Activated CD8-positive, alpha-beta T cell treated with anti-CD3 and anti-CD28 coated beads, Interleukin-2, amount 10 ng/mL, durations not matched to agents 7 days and 5 days (primary cell): ENCODE data around the gene IFNA14. TPM values are rescaled to one million over a fixed set of nuclear protein-coding genes. Genes with fewer than 3 reads are reported as not detected.
"Not testable (repeated sequence)": the region's sequence is repeated elsewhere in the genome, so short reads cannot be mapped to it uniquely, and the experiment has no call there.

Source experiments
- ATAC-seq: fragments of 150-1000 bp; cut with Tn5 transposase; one replicate; pipeline ENCODE4 v1.10.0; 2021; ENCODE audit warnings: moderate library complexity
- CTCF ChIA-PET: fragments of 350-600 bp; sonication (Branson Sonifier 250); formaldehyde crosslinking; loops from one replicate; lab custom pipeline; 2021; ENCODE audit warnings: antibody characterized with exemption; lab: Charles Lee
- POLR2A ChIA-PET: fragments of 350-600 bp; sonication (Branson Sonifier 250); formaldehyde crosslinking; loops from one replicate; lab custom pipeline; 2021; ENCODE audit warnings: antibody characterized with exemption; lab: Charles Lee
- DNase-seq: peaks from one replicate; pipeline ENCODE4 v3.0.0-alpha.2; 2020
- H3K27ac Mint-ChIP-seq: one replicate; pipeline ENCODE4 v1.8.0; 2021; ENCODE audit warnings: mild to moderate bottlenecking, mixed read lengths
- H3K27me3 Mint-ChIP-seq: one replicate; pipeline ENCODE4 v1.8.0; 2021; ENCODE audit warnings: low read depth, mixed read lengths
- H3K36me3 Mint-ChIP-seq: one replicate; pipeline ENCODE4 v1.8.0; 2021; ENCODE audit warnings: low read depth, mixed read lengths
- H3K4me1 Mint-ChIP-seq: one replicate; pipeline ENCODE4 v1.8.0; 2021; ENCODE audit warnings: low read depth, mixed read lengths
- H3K4me3 Mint-ChIP-seq: one replicate; pipeline ENCODE4 v1.8.0; 2021; ENCODE audit warnings: mild to moderate bottlenecking, mixed read lengths
- H3K9me3 Mint-ChIP-seq: one replicate; pipeline ENCODE4 v1.8.0; 2022; ENCODE audit warnings: mixed read lengths; ENCODE audit not compliant: insufficient read depth
- total RNA-seq, 2 experiments: library from RNA; stranded (reverse); gene quantifications; one replicate each; pipeline ENCODE4 v1.2.3, GENCODE V29; 2021

The IFNA14 gene
- total RNA-seq, 2 experiments from 2014 or later, result not detected

DNA sequence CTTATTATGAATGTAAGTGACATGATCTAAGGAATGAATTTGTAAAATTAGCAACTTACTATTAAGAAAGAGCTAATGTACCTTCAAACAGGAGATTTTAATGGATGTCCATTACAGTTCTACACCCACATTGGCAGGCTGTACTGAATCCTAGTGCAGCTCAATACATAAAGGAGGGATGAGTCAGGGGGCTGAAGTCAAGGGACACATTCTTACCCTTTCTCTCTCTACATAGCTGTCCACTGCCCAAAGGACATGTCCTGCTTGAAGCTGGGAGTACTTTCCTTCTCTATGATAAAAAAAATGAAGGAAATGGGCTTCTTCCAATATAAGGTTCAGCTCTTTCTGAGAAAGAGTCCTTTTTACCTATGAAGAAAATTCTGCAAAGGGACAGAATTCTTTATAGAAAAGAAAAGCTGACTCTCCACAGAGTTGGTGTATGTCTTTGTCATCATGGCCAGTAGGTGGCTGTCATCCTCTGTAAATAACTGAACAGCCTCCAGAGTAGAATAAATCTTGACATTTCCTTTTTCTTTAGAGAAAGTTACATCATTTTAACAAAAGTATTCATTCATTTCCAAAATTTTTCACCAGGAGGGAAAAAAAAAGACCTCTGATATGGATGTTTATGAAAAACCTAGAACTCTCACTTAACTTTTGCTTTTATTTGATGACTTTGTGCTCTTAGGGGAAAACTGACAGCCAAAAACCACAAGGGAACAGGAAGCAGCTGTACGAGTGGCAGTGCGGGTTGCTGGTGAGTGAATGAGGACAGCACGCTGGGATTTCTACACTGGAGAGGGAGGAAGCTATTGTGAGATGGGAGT is 13.1 kb upstream of the IFNA14 start:
- POLR2A ChIA-PET, result no interaction called here

DNA sequence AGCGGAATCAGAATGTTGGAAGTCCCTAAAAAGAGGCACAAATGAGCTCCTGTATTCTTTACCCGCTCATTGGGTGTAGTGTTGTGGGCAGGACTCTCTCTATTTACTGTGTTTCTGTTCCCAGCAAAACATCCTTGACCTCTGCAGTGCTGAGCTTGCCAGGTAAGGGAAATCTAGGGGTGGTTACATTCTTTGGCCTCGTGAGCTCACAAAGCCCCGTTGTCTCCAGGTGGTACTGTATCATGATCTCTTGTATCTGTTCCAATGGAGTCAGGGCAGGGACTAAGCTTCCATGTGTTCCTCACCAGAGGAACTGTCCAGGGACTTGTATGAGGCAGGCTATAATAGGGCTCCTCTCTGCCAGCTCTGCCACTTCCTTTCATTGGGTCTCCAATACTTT is 11.8 kb upstream of the IFNA14 start:
- POLR2A ChIA-PET, result no interaction called here
- no peak for DNase-seq
- Mint-ChIP-seq H3K36me3 (no peaks in the 10 kb centered on the region), H3K9me3 (no peaks in the 10 kb centered on the region), H3K27ac (no peak overlapping the region), H3K27me3 (peaks cover 33% of the 10 kb centered on the region), H3K4me1 (peaks cover 4% of the 10 kb centered on the region), H3K4me3 (no peak overlapping the region)
- no peak for ATAC-seq
- CTCF ChIA-PET, result interaction anchor here (0.5 to 4.3 kb wide), 10 partner anchors 9 to 144 kb away, joined by 3 to 24 read pairs (median 6); no protein-coding TSS in a partner anchor

More for the DNA sequence above, 13.1 kb upstream of the IFNA14 start:
- peaks cover 4% of the 10 kb centered on the region for H3K4me1 Mint-ChIP-seq
- H3K4me3 Mint-ChIP-seq, result no peak overlapping the region
- DNase-seq (peak; percentile 35), ATAC-seq (peak; percentile 84)
- peaks cover 43% of the 10 kb centered on the region for H3K27me3 Mint-ChIP-seq
- CTCF ChIA-PET, result interaction anchor here (0.8 to 4.3 kb wide), 22 partner anchors 10 to 538 kb away, joined by 3 to 24 read pairs (median 5); partner anchors contain the start of gene IFNA14
- H3K36me3 Mint-ChIP-seq, result no peaks in the 10 kb centered on the region
- H3K9me3 Mint-ChIP-seq, result no peaks in the 10 kb centered on the region
- H3K27ac Mint-ChIP-seq, result no peak overlapping the region

DNA sequence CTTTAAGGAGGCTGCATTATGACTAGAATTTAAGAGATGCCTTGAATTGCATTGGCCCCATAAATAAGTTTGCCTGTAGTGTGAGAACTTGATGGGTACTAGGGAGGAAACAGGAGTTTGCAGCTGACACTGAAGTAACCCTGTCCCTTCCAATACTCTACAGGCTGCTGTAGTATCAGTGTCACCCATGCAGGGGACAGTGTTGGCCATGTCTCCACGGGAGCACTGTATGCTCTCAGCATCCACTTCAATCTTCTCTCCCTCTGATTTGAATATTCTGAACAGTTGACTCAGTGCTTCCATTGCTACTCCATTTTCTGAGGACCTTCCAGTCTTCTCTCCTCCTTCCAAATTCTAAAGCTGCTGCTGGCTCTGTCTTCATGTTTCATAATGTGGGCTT is 11.4 kb upstream of the IFNA14 start:
- DNase-seq (no peak), ATAC-seq (no peak)
- peaks cover 30% of the 10 kb centered on the region for H3K27me3 Mint-ChIP-seq
- ChIA-PET POLR2A (no interaction called here), CTCF (interaction anchor here (0.8 to 4.3 kb wide), 8 partner anchors 10 to 144 kb away, joined by 3 to 24 read pairs (median 10); no protein-coding TSS in a partner anchor)
- no peak overlapping the region for H3K4me3 Mint-ChIP-seq
- H3K36me3 Mint-ChIP-seq, result no peaks in the 10 kb centered on the region
- no peaks in the 10 kb centered on the region for H3K9me3 Mint-ChIP-seq
- no peak overlapping the region for H3K27ac Mint-ChIP-seq
- H3K4me1 Mint-ChIP-seq, result peaks cover 4% of the 10 kb centered on the region

DNA sequence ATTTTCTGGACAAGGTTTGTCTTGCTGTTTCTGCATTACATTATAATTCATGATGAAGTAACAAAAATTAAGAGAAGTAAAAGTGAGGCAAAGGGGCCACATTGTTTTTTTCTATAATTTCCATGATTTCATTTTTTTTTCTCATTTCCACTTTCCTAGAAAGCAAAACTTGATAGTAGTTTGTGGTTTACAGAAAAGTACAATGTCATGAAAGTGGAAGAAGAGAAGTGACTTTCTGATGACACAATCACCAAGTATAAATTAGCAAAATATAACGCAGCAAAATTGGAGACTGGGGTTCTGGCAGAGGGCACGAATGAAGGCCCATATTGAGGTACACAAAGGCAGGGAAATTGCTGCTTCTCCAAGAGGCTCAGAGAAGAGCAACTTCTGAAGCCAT is 5.0 kb upstream of the IFNA14 start:
- ChIA-PET CTCF (no interaction called here), POLR2A (no interaction called here)
- Mint-ChIP-seq H3K27me3 (peaks cover 25% of the 10 kb centered on the region), H3K4me1 (peaks cover 7% of the 10 kb centered on the region), H3K27ac (no peak overlapping the region), H3K4me3 (no peak overlapping the region), H3K9me3 (no peaks in the 10 kb centered on the region), H3K36me3 (no peaks in the 10 kb centered on the region)
- ATAC-seq (no peak), DNase-seq (no peak)

DNA sequence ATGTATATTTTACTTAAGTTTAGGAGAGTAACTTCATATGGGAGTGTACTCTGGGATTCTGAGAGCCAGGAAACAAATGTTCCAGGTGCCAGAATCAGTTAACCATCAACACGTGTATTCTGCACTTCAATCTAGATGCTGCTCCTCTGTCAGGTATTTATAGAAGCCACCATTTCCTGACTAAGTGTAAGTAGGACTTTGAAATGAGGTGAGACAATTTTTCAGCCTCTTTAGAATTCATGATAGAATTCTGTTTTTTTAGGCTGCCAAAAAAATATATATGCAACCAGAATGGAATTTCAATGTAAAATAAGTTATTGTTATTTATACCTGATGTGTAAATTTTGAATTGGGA is 3.5 kb downstream of the IFNA14 start:
- H3K27ac Mint-ChIP-seq, H3K36me3 Mint-ChIP-seq, H3K4me1 Mint-ChIP-seq, DNase-seq, ATAC-seq, H3K9me3 Mint-ChIP-seq, H3K4me3 Mint-ChIP-seq: not testable (repeated sequence)
- ChIA-PET POLR2A (interaction anchor here (0.6 kb wide), 1 partner anchor 33 kb away, joined by 3 read pairs; no protein-coding TSS in a partner anchor), CTCF (interaction anchor here (0.7 to 3.3 kb wide), 51 partner anchors 10 to 697 kb away, joined by 3 to 24 read pairs (median 4); partner anchors contain the start of gene KLHL9)
- peaks cover 18% of the 10 kb centered on the region for H3K27me3 Mint-ChIP-seq

DNA sequence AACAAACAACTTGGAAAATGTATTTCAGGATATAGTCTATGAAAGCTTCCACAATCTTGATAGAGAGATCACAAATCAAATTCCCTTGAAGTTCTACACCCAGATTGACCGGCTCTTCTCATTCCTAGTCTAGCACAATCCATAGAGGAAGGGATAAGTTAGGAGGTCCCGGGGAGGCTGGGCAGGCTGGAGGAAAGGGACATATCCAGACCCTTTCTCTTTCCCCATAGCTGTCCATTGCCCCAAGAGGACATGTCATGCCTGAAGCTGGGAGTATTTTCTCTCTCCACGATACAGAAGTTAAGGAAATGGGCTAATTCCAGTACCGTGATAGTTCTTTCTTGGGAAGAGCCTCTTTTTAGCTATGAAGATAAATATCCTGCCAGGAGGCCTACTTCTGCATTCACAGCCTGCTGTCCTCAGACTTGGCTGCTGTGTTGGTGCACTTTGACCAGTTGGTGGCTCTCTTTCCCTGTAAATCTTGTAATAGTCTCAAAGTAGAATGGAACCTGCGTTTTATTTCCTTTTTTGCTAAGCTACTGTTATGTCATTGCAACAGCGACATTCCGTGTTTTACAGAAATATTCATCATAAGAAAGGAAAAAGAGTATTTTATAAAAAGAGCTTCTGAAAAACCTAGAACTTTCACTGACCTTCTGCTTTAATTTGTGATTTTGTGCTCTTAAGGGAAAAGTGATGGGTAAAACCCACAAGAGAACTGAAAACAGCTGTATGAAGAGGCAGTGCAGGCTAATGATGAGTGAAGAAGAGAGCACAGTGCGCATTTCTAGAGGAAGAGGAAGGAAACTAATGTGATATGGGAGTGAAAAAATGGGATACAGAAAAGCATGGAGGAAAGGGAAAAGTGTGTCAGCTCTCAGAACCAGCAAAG is 4.1 kb downstream of the IFNA14 start:
- not testable (repeated sequence) for H3K4me3 Mint-ChIP-seq, H3K9me3 Mint-ChIP-seq, H3K4me1 Mint-ChIP-seq, H3K36me3 Mint-ChIP-seq, H3K27ac Mint-ChIP-seq
- CTCF ChIA-PET, result interaction anchor here (0.6 to 3.3 kb wide), 56 partner anchors 10 to 1464 kb away, joined by 3 to 24 read pairs (median 4); partner anchors contain the start of gene KLHL9
- DNase-seq, result peak; percentile 54
- ATAC-seq, result peak; percentile 82
- POLR2A ChIA-PET, result interaction anchor here (0.6 kb wide), 1 partner anchor 32 kb away, joined by 3 read pairs; no protein-coding TSS in a partner anchor
- peaks cover 14% of the 10 kb centered on the region for H3K27me3 Mint-ChIP-seq

DNA sequence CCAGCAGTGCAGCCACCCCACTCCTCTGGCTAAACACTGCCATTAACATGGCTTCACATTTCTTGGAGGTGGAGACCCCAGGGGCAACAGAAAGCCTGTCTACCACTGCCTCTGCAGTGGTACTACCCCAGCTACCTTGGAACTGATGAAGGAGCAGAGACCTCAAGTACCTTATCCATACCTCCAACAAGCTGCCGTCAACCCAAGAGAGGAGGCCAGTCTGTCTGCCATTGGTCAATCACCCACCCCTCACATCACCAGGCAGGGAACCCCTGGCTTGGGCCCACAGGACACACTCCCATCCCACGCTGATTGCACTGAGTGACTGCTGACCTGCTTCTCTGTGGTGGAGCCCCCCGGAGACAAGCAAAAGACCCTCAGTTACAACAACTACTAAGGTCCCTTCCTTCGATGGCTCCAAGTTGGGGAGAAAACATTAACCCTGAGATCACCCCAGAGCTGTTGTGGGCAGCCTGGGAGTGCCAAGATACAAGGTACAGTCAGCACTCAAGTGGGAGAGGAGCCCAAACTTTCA is 5.6 kb downstream of the IFNA14 start:
- CTCF ChIA-PET, result interaction anchor here (1.0 to 3.3 kb wide), 5 partner anchors 18 to 222 kb away, joined by 3 to 24 read pairs (median 6); no protein-coding TSS in a partner anchor
- DNase-seq (no peak), ATAC-seq (no peak)
- H3K27ac Mint-ChIP-seq, result no peak overlapping the region
- H3K27me3 Mint-ChIP-seq, result peaks cover 13% of the 10 kb centered on the region
- H3K4me3 Mint-ChIP-seq, result no peak overlapping the region
- H3K36me3 Mint-ChIP-seq, result no peaks in the 10 kb centered on the region
- POLR2A ChIA-PET, result interaction anchor here (1.0 kb wide), 1 partner anchor 17 kb away, joined by 3 read pairs; no protein-coding TSS in a partner anchor
- H3K9me3 Mint-ChIP-seq, result no peaks in the 10 kb centered on the region
- H3K4me1 Mint-ChIP-seq, result peaks cover 10% of the 10 kb centered on the region

DNA sequence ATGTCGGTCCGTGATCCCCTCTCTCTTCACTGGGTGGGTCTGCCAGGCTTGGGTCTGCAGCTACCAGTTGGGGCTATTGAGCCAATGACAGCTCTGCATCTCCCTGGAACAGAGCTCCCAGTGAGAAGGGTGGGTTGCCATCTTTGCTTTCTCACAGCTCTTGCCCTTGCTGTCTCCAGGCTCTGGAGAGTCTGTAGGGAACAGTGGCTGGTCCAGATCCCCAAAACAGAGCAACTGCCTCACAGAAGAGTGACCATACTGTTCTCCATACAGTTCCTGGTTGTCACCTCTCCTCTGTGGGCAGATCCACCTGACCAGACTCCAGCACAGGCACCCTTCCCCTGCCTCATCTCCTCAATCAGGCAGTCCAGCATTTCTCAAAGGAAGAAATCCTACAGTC is 6.5 kb downstream of the IFNA14 start:
- Mint-ChIP-seq H3K27ac (no peak overlapping the region), H3K4me3 (no peak overlapping the region), H3K4me1 (peaks cover 10% of the 10 kb centered on the region), H3K36me3 (no peaks in the 10 kb centered on the region), H3K9me3 (no peaks in the 10 kb centered on the region), H3K27me3 (peaks cover 9% of the 10 kb centered on the region)
- ChIA-PET POLR2A (interaction anchor here (0.7 kb wide), 1 partner anchor 534 kb away, joined by 3 read pairs; no protein-coding TSS in a partner anchor), CTCF (interaction anchor here (1.5 to 3.3 kb wide), 2 partner anchors 19 to 38 kb away, joined by 5 to 24 read pairs; no protein-coding TSS in a partner anchor)
- no peak for DNase-seq
- ATAC-seq, result no peak

DNA sequence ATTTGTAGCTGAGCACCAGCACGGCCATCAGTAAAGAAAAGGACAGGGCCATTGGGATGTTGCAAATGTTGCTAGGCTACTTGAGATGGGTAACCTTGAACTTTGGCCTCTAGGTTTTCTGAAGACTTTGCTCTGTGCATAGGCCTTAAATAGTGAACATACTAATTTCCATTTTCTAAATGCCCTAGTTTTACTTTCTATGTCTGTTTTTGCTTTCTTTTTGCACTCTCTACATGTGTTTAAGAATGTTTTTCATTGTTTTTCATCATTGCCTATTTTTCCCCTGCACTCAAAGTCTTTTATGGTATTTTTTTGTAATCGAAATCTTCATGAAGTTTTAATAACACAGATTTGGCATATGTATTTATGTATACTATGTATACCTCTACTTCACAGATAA is 11.7 kb downstream of the IFNA14 start, which contains the start of gene IFNA17:
TSS of gene IFNA17 (minus strand) at position 101 of the 400 bp plus-strand sequence. CDS start at position 52, 49 bp downstream.
- Mint-ChIP-seq H3K27ac (no peak within 1 kb of the TSS), H3K9me3 (no peaks in the 10 kb centered on the region), H3K4me1 (no peaks in the 10 kb centered on the region), H3K27me3 (peaks cover 13% of the 10 kb centered on the region), H3K4me3 (no peak within 1 kb of the TSS), H3K36me3 (no peaks in the 10 kb centered on the region)
- ATAC-seq (no peak), DNase-seq (no peak)
- CTCF ChIA-PET, result no interaction called here
- POLR2A ChIA-PET, result no interaction called here

DNA sequence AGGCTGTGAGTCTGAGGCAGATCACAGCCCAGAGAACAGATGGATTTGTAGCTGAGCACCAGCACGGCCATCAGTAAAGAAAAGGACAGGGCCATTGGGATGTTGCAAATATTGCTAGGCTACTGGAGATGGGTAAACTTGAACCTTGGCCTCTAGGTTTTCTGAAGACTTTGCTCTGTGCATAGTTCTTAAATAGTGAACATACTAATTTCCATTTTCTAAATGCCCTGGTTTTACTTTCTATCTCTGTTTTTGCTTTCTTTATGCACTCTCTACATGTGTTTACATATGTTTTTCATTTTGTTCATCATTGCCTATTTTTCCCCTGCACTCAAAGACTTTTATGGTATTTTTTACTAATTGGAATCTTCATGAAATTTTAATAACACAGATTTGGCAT is 22.6 kb downstream of the IFNA14 start, which contains the start of gene IFNA16:
TSS of gene IFNA16 (minus strand) at position 101 of the 400 bp plus-strand sequence. CDS start at position 95, 6 bp downstream.
- H3K9me3 Mint-ChIP-seq, H3K36me3 Mint-ChIP-seq, H3K27ac Mint-ChIP-seq, ATAC-seq, H3K4me1 Mint-ChIP-seq, H3K4me3 Mint-ChIP-seq, DNase-seq: not testable (repeated sequence)
- H3K27me3 Mint-ChIP-seq, result peaks cover 41% of the 10 kb centered on the region
- ChIA-PET POLR2A (interaction anchor here (0.6 kb wide), 1 partner anchor 17 kb away, joined by 3 read pairs; no protein-coding TSS in a partner anchor), CTCF (interaction anchor here (1.1 kb wide), 1 partner anchor 19 kb away, joined by 6 read pairs; no protein-coding TSS in a partner anchor)
